Measurements from ENCODE around the gene STS.
"Not testable (repeated sequence)": the region's sequence is repeated elsewhere in the genome, so short reads cannot be mapped to it uniquely, and the experiment has no call there.

Gene STS

DNA sequence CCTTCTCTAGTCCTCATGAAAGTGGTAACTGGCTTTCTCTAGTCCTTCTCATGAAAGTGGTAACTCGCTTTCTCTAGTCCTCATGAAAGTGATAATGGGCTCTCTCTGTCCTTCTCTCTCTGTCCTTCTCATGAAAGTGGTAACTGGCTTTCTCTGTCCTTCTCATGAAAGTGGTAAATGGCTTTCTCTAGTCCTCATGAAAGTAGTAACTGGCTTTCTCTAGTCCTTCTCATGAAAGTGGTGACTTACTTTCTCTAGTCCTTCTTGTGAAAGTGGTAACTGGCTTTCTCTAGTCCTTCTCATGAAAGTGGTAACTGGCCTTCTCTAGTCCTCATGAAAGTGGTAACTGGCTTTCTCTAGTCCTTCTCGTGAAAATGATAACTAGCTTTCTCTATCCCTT lies 31.3 kb downstream of the STS start:
- in situ Hi-C loops (cut with MboI; ENCODE audit: low sequenced_read_pairs), result not testable (repeated sequence)

DNA sequence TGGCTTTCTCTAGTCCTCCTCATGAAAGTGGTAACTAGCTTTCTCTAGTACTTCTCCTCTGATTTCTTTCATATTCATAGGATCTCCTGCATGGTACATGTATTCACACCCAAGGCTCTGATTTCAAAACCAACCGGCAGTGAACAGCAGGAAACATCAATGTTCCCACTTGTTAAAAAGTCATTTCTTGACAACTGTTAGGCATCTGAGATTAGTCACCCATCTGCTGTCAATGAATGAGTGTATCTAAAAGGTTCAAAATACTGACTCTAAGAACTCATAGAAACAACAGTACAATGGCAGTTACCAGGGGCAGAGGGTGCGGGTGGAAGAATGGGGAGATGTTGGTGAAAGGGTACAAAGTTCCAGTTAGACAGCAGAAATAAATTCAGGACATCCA lies 31.9 kb downstream of the STS start:
- in situ Hi-C loops (cut with MboI; ENCODE audit: low sequenced_read_pairs), result no loop called here

DNA sequence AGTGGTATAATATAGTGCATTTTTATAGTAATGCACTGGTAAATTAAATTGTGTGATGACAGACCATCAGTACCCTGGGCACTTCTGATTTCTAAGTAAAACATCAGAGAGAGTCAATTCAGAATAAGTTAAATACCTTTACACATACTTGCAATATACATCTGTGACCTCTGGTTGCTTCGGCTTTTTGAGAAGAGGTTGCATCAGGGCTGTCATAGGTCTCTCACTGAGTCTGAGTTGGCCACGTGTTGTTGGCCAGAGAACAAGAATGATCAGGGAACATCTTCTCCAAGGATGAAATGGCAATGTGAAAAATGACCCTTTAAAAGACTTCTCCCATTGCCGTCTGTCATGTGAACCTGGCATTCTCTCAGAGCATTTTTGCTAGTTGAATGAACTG lies 37.3 kb downstream of the STS start:
- in situ Hi-C loops (cut with MboI; ENCODE audit: low sequenced_read_pairs), result no loop called here

DNA sequence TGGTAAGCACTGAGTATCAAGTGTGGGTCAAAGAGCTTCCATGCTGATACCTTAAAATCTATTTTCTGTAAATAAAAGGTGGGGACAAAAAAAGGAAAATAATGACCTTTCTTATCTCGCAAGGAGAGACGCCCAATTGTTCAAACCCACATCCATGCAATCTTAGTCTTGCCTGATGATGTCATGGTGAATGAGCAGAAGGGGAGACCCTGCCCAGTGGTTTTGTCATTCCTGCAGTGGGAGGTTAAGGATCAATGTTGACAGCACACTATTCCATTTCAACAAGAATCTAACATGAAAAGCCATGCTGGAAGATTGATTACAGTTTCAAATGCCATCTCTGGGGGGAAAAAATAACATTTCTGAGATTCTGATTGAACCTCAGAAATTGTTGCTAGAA lies 41.2 kb downstream of the STS start:
- in situ Hi-C loops (cut with MboI; ENCODE audit: low sequenced_read_pairs), result no loop called here

DNA sequence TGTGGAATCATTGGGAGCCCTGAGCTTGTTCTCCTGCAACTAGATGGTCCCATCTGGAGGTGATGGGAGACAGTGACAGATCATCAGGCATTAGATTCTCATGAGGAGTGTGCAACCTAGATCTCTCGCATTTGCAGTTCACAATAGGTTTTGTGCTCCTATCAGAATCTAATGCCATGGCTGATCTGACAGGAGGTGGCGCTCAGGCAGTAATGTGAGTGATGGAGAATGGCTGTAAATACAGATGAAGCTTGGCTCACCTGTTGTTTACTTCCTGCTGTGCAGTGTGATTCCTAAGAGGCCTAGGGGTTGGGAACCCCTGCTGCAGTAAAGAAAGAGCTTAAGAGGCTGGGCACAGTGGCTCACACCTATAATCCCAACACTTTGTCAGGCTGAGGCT lies 42.6 kb downstream of the STS start:
- in situ Hi-C loops (cut with MboI; ENCODE audit: low sequenced_read_pairs), result no loop called here

DNA sequence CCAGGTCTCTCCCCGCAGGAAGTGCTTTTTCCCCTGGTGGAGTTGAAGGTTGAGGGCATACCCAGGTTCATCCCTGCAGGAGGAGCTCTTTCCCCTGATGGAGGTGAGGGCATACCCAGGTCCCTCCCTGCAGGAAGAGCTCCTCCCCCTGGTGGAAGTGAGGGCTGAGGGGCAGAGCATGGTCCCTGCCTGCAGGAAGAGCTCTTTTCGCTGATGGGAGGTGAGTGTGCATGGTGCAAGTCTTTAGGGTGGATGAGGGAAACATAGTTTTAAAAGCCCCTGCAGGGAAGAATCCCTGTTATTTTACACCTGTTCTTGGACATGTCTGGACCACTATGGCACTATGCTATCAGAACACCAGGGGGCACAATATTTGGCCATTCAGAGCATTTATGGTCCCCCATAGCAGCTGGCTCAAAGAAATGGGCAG lies 44.2 kb downstream of the STS start:
- in situ Hi-C loops (cut with MboI; ENCODE audit: low sequenced_read_pairs), result no loop called here

DNA sequence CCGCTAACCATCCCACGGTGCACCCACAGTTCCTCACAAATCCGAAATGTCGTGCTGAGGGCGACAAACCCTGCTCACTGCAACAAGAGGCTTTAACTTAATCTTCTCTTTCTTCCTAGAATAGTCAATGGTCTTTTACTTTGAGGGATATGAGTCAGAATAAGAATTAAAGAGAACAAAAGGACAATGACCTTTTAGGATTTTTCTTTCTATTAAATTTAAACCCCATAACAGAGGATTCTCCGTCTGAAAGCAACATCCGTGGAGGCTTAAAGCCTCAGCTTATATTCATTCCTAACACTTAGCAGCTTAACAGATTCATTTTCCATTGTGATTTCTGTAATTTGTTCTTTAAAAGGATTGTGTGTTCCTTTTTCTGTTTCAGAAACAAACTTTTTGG lies 45.4 kb downstream of the STS start:
- in situ Hi-C loops (cut with MboI; ENCODE audit: low sequenced_read_pairs), result no loop called here

DNA sequence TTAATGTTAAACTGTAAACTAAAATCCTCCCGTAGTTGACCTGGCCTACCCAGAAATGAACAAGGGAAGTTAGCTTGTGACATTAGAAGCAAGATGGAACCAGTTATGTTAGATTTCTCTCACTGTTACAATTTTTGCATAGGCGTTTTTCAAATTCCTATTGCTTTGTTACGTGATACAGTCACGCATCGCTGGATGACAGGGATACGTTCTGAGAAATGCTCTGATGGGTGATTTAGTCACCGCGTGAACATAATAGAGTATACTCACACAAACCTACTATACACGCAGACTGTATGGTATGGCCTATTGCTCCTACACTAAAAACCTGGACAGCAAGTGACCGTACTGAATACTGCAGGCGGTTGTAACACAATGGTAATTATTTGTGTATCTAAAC lies 47.1 kb downstream of the STS start:
- in situ Hi-C loops (cut with MboI; ENCODE audit: low sequenced_read_pairs), result no loop called here

All from HL-60/S4 treated with retinoic acid at 250 ng/mL for 4 days and 3 days (cell line).